ENCODE results near the gene TBX19. TPM values are rescaled to one million over a fixed set of nuclear protein-coding genes. Genes with fewer than 3 reads are reported as not detected.
"Not testable (repeated sequence)": the region's sequence is repeated elsewhere in the genome, so short reads cannot be mapped to it uniquely, and the experiment has no call there.

Gene TBX19
- total RNA-seq, 1 experiment from 2014 or later, result 2.9 TPM

GRCh38 chr1:168340781-168341482 lies 60.3 kb downstream of the TBX19 start:
- DNase-seq (ENCODE audit: low read depth), result no peak
- in situ Hi-C loops (cut with HindIII; ENCODE audit: low pct_unique_long_range_greater_than_20kb, low sequenced_read_pairs), result no loop called here

- no peak for DNase-seq (ENCODE audit: low read depth)
- in situ Hi-C loops (cut with HindIII; ENCODE audit: low pct_unique_long_range_greater_than_20kb, low sequenced_read_pairs), result no loop called here
These were observed 60.9 kb downstream of the TBX19 start for GRCh38 chr1:168341483-168341975.

GRCh38 chr1:168342572-168343280 lies 62.0 kb downstream of the TBX19 start:
- peak; percentile 58 for DNase-seq (ENCODE audit: low read depth)
- in situ Hi-C loops (cut with HindIII; ENCODE audit: low pct_unique_long_range_greater_than_20kb, low sequenced_read_pairs), result no loop called here

- DNase-seq (ENCODE audit: low read depth), result no peak
- in situ Hi-C loops (cut with HindIII; ENCODE audit: low pct_unique_long_range_greater_than_20kb, low sequenced_read_pairs), result no loop called here
These were observed 62.9 kb downstream of the TBX19 start for GRCh38 chr1:168343566-168343965.

GRCh38 chr1:168344517-168344916 lies 63.8 kb downstream of the TBX19 start:
- no peak for DNase-seq (ENCODE audit: low read depth)

GRCh38 chr1:168345939-168346338 lies 65.3 kb downstream of the TBX19 start:
- in situ Hi-C loops (cut with HindIII; ENCODE audit: low pct_unique_long_range_greater_than_20kb, low sequenced_read_pairs), result no loop called here

More at GRCh38 chr1:168344517-168344916, 63.8 kb downstream of the TBX19 start:
- in situ Hi-C loops (cut with HindIII; ENCODE audit: low pct_unique_long_range_greater_than_20kb, low sequenced_read_pairs), result no loop called here

GRCh38 chr1:168347630-168348029 lies 67.0 kb downstream of the TBX19 start:
- DNase-seq (ENCODE audit: low read depth), result no peak
- in situ Hi-C loops (cut with HindIII; ENCODE audit: low pct_unique_long_range_greater_than_20kb, low sequenced_read_pairs), result no loop called here

More at GRCh38 chr1:168345939-168346338, 65.3 kb downstream of the TBX19 start:
- DNase-seq (ENCODE audit: low read depth), result no peak

- in situ Hi-C loops (cut with HindIII; ENCODE audit: low pct_unique_long_range_greater_than_20kb, low sequenced_read_pairs), result no loop called here
- peak; percentile 49 for DNase-seq (ENCODE audit: low read depth)
These were observed 67.6 kb downstream of the TBX19 start for GRCh38 chr1:168348146-168348709.

GRCh38 chr1:168354335-168355269 lies 73.9 kb downstream of the TBX19 start:
- in situ Hi-C loops (cut with HindIII; ENCODE audit: low pct_unique_long_range_greater_than_20kb, low sequenced_read_pairs); DNase-seq (ENCODE audit: low read depth): not testable (repeated sequence)

GRCh38 chr1:168360151-168361021 lies 79.7 kb downstream of the TBX19 start:
- no peak for DNase-seq (ENCODE audit: low read depth)
- in situ Hi-C loops (cut with HindIII; ENCODE audit: low pct_unique_long_range_greater_than_20kb, low sequenced_read_pairs), result no loop called here

GRCh38 chr1:168361252-168361651 lies 80.6 kb downstream of the TBX19 start:
- in situ Hi-C loops (cut with HindIII; ENCODE audit: low pct_unique_long_range_greater_than_20kb, low sequenced_read_pairs), result no loop called here
- no peak for DNase-seq (ENCODE audit: low read depth)

- in situ Hi-C loops (cut with HindIII; ENCODE audit: low pct_unique_long_range_greater_than_20kb, low sequenced_read_pairs), result no loop called here
These were observed 82.3 kb downstream of the TBX19 start for GRCh38 chr1:168362991-168363390.

More at GRCh38 chr1:168362991-168363390, 82.3 kb downstream of the TBX19 start:
- DNase-seq (ENCODE audit: low read depth), result no peak

Other genes with a start within 250 kb of the TBX19 start
- gene GPR161, start 143.9 kb upstream of the TBX19 start, total RNA-seq (2014; rRNA removed; shearing (Covaris generic); ENCODE audit: low replicate concordance), result 7.2 and 7.8 TPM in 2 replicates
- 22.1 and 35.7 TPM in 2 replicates for gene TIPRL, start 101.9 kb upstream of the TBX19 start, total RNA-seq (2014; rRNA removed; shearing (Covaris generic); ENCODE audit: low replicate concordance)
- 18.1 and 21.5 TPM in 2 replicates for gene SFT2D2, start 54.9 kb upstream of the TBX19 start, total RNA-seq (2014; rRNA removed; shearing (Covaris generic); ENCODE audit: low replicate concordance)

Measured in Caki2 (cell line).